NCI-H1092 treated with DMSO at 0.1 percent for 48 hours (cell line): ENCODE data around the gene CACNA1C.

Experiments used
- DNase-seq: peaks from one replicate; lab custom pipeline; 2025; lab: John Stamatoyannopoulos, UW

CACNA1C gene

GRCh38 chr12:2645460-2645859, 592.7 kb downstream of the CACNA1C start:
- DNase-seq: no peak

- DNase-seq: no peak
Observed at GRCh38 chr12:2646341-2646740, 593.6 kb downstream of the CACNA1C start.

- DNase-seq: no peak
Observed at GRCh38 chr12:2647186-2647585, 594.4 kb downstream of the CACNA1C start.

- no peak for DNase-seq
Observed at GRCh38 chr12:2648406-2648805, 595.6 kb downstream of the CACNA1C start.

- no peak for DNase-seq
Observed at GRCh38 chr12:2649201-2650030, 596.6 kb downstream of the CACNA1C start.

GRCh38 chr12:2650261-2651067, 597.7 kb downstream of the CACNA1C start:
- DNase-seq: no peak

GRCh38 chr12:2651068-2651965, 598.5 kb downstream of the CACNA1C start:
- DNase-seq: no peak

- no peak for DNase-seq
Observed at GRCh38 chr12:2652011-2652400, 599.2 kb downstream of the CACNA1C start.

GRCh38 chr12:2652401-2653081, 599.8 kb downstream of the CACNA1C start:
- DNase-seq: no peak

GRCh38 chr12:2653461-2653965, 600.7 kb downstream of the CACNA1C start:
- DNase-seq: no peak

GRCh38 chr12:2654311-2654710, 601.5 kb downstream of the CACNA1C start:
- DNase-seq: no peak

GRCh38 chr12:2654741-2655140, 602.0 kb downstream of the CACNA1C start:
- DNase-seq: no peak

- no peak for DNase-seq
Observed at GRCh38 chr12:2662524-2662923, 609.7 kb downstream of the CACNA1C start.

- no peak for DNase-seq
Observed at GRCh38 chr12:2664721-2665577, 612.2 kb downstream of the CACNA1C start.

GRCh38 chr12:2666411-2666810, 613.6 kb downstream of the CACNA1C start:
- no peak for DNase-seq

- no peak for DNase-seq
Observed at GRCh38 chr12:2666846-2667245, 614.1 kb downstream of the CACNA1C start.

- DNase-seq: no peak
Observed at GRCh38 chr12:2667716-2668440, 615.1 kb downstream of the CACNA1C start.

- DNase-seq: no peak
Observed at GRCh38 chr12:2668816-2669215, 616.0 kb downstream of the CACNA1C start.

GRCh38 chr12:2669560-2669959, 616.8 kb downstream of the CACNA1C start:
- DNase-seq: no peak

GRCh38 chr12:2672863-2673262, 620.1 kb downstream of the CACNA1C start:
- no peak for DNase-seq
